ENCODE data around the gene KCNQ1. TPM values are rescaled to one million over a fixed set of nuclear protein-coding genes. Genes with fewer than 3 reads are reported as not detected.

Gene KCNQ1
- total and polyA plus RNA-seq, 9 of the 15 experiments (the other 6 are each of a cell fraction or from before 2014, with no cell fraction given), result 0.44 TPM; not detected in 8

- no peak for DNase-seq (ENCODE audit: extremely low read depth in 1 of 4, low spot score in 3 of 4)
- no peak overlapping the region for H3K4me2 ChIP-seq (ENCODE audit: insufficient read depth, low read length)
- 76% methylated on average over 14 of the region's 14 CpGs for WGBS (ENCODE audit: insufficient coverage, low coverage, missing lambda C conversion rate)
- ChIA-PET CTCF (ENCODE audit: low intra/inter-chr PET ratio) (no interaction called here), POLR2A (no interaction called here)
- no peaks in the 10 kb centered on the region for H3K9me3 ChIP-seq (replicated peaks; ENCODE audit: control insufficient read depth, insufficient read depth, low read depth, low read length)
- H3K27me3 ChIP-seq (ENCODE audit: control insufficient read depth in 2 of 2, insufficient read depth in 2 of 2, low read length in 2 of 2), result no peaks in the 10 kb centered on the region
- no peak for ATAC-seq
- no peak for TF ChIP-seq ZNF507 (tag; conservative IDR thresholded peaks at IDR 0.05)
- no peak for TF ChIP-seq MXD1 (CRISPR knock-in tag; IDR thresholded peaks at IDR 0.05; ENCODE audit: borderline replicate concordance, poor library complexity, severe bottlenecking)
- TF ChIP-seq ZNF347 (CRISPR knock-in tag; IDR thresholded peaks at IDR 0.05; ENCODE audit: low read depth), result no peak
- no peak for TF ChIP-seq HIVEP1 (CRISPR knock-in tag; IDR thresholded peaks at IDR 0.05)
- TF ChIP-seq LEF1 (IDR thresholded peaks at IDR 0.05), result no peak
- no peak for TF ChIP-seq ZNF444 (CRISPR knock-in tag; IDR thresholded peaks at IDR 0.05)
- no peak for TF ChIP-seq ILF3 (IDR thresholded peaks at IDR 0.05; ENCODE audit: borderline replicate concordance)
- TF ChIP-seq BCLAF1 (IDR thresholded peaks at IDR 0.05; ENCODE audit: borderline replicate concordance in 1 of 2, control insufficient read depth in 1 of 2, low read depth in 2 of 2, low read length in 1 of 2), result no peak
- no peak for TF ChIP-seq ZNF3 (CRISPR knock-in tag; IDR thresholded peaks at IDR 0.05)
- no peak for TF ChIP-seq MTA3 (IDR thresholded peaks at IDR 0.05; ENCODE audit: borderline replicate concordance)
- TF ChIP-seq THRAP3 (IDR thresholded peaks at IDR 0.05; ENCODE audit: borderline replicate concordance), result no peak
- no peak for TF ChIP-seq RBM14 (IDR thresholded peaks at IDR 0.05; ENCODE audit: borderline replicate concordance, insufficient read depth, low read depth, low read length)
- no peak for TF ChIP-seq BRCA1 (IDR thresholded peaks at IDR 0.05)
- no peak for TF ChIP-seq BRCA1 (CRISPR knock-in tag; IDR thresholded peaks at IDR 0.05)
- TF ChIP-seq KDM2B (CRISPR knock-in tag; IDR thresholded peaks at IDR 0.05), result no peak
- no peak overlapping the region for H2AFZ ChIP-seq (ENCODE audit: low read depth, low read length)
- no peaks in the 10 kb centered on the region for H3K79me2 ChIP-seq (ENCODE audit: control insufficient read depth, insufficient read depth, low read length)
- no peaks in the 10 kb centered on the region for H3K36me3 ChIP-seq (ENCODE audit: control insufficient read depth, insufficient read depth, low read length)
- intact Hi-C loops (cut with micrococcal nuclease) (no loop called here), in situ Hi-C loops (cut with MboI) (no loop called here)
- H4K20me1 ChIP-seq (replicated peaks; ENCODE audit: control insufficient read depth, insufficient read depth, low read length), result no peaks in the 10 kb centered on the region
- H3K27ac ChIP-seq (ENCODE audit: extremely low read depth, low read depth, low read length), result no peak overlapping the region
- no peaks in the 10 kb centered on the region for H3K9me1 ChIP-seq (ENCODE audit: control insufficient read depth, insufficient read depth, low read length)
- peaks cover 33 to 63% of the 10 kb centered on the region in 2 experiments for H3K4me1 ChIP-seq (replicated peaks in 1 of 2; ENCODE audit: control insufficient read depth in 2 of 2, insufficient read depth in 2 of 2, low read length in 2 of 2)
- H3K9ac ChIP-seq (ENCODE audit: insufficient read depth in 1 of 2, low read depth in 2 of 2, low read length in 2 of 2), result 0 out of 4 replicates have a peak overlapping the region, but pooled peaks of 1 of the 2 experiments have one; percentile 13
- no TSS peak for BruUV-seq (replicated peaks)
- no peak overlapping the region for H3K4me3 ChIP-seq
- FAIRE-seq, result no peak
Observed at GRCh38 chr11:2745511-2745910, 300.7 kb downstream of the KCNQ1 start.
